ENCODE results near the gene TMEM214.

- TF ChIP-seq CTCF (conservative IDR thresholded peaks at IDR 0.05 in 1 of 2, IDR thresholded peaks at IDR 0.05 in 1 of 2; ENCODE audit: extremely low read depth in 1 of 2, insufficient read depth in 1 of 2, low read depth in 1 of 2, low read length in 2 of 2) (no peak), EZH2 (IDR thresholded peaks at IDR 0.05; ENCODE audit: borderline replicate concordance, low read length) (no peak)
Observed at GRCh38 chr2:27051902-27052645, 19.3 kb downstream of the TMEM214 start.
